Left kidney (tissue), 2 donors: Measurements from ENCODE around the gene SETD3. TPM values are rescaled to one million over a fixed set of nuclear protein-coding genes. Genes with fewer than 3 reads are reported as not detected.

ENCODE experiments used
- DNase-seq: peaks from one replicate; pipeline ENCODE4 v3.0.0-alpha.2; 2013
- polyA plus RNA-seq: library from polyadenylated mRNA; unstranded; fragments of 120-200 nt; gene quantifications from one replicate; pipeline ENCODE4 v1.2.1, GENCODE V29; 2013; ENCODE audit not compliant: insufficient read length

SETD3 gene
- polyA plus RNA-seq, 1 donor = 65.7 TPM

DNA sequence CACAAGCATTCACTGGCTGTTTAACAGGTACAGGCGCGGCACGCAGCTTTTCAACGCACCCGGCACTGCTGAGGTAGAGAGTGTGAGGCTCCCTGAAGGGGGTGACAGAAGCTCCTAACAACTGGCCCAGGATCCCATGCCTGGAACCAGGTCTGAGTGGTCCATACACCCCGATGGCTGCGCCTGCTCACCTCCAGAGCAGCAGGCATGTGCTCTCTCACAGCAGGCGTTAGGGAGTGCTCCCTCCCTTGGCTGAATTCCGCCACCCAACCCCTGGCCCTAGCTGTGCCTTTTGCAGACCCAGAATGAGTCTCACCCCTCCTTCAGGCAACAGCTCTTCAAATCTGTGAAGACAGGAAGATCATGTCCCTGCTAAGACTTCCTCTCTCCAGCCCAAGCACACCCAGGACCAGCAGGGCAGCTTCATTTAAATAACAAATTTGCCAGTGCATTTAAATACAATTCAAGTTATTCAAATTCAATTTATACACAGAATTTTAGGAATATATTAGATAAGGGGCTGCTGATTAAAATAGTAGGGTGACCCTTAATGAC is 86.0 kb downstream of the SETD3 start:
- DNase-seq = no peak

DNA sequence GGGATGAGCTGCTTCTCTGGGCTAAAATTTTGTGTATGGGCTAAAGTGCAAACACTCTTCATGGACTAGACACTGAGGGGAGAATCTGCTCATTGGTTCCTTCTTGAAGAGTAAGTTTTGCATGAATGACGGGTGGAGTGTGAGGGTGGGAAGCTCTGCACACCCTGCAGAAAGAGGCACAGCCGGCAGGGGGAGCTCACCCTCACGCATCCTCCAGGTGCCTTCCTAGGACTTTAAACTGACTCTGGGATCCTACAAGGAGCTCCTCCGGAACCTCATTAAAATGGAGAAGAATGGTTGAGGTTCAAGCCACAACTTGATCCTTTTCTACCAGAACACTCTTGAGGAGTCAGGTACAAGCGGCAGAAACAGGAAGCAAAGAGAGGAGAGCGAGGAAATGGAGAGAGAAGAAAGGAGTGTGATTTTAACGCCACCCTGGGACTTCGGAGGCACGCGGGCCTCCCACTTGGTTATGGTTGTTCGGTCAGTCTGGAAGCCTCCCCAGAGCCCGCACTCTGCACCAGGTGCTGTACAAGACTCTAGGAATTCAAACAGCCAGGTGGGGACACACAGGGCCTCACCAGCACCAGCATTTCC is 87.5 kb downstream of the SETD3 start:
- no peak for DNase-seq

GRCh38 chr14:99391671-99392070 is 89.0 kb downstream of the SETD3 start:
- no peak for DNase-seq

- no peak for DNase-seq
These were observed 91.4 kb downstream of the SETD3 start for GRCh38 chr14:99389174-99389826.

DNA sequence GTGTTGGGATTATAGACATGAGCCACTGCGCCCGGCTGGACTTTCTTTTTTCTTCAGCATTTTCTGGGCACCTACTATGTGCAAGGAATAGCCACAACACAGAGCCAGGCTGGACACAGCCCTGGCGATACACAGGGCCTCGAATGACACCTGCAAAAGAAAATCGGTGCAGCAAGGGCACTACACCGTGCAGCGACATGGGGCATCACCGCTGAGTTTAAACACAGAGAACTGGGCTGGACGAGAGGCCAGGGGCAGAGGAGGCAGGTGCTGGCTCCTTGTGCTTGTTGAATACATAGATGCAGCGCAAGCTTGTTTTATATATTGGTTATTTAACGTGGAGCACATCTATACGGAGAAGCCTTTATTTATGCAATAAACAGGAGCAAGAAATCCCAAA is 92.4 kb downstream of the SETD3 start:
- DNase-seq = no peak

- no peak for DNase-seq
These were observed 92.8 kb downstream of the SETD3 start for GRCh38 chr14:99387880-99388279.

GRCh38 chr14:99384450-99385417 is 95.9 kb downstream of the SETD3 start:
- no peak for DNase-seq

DNA sequence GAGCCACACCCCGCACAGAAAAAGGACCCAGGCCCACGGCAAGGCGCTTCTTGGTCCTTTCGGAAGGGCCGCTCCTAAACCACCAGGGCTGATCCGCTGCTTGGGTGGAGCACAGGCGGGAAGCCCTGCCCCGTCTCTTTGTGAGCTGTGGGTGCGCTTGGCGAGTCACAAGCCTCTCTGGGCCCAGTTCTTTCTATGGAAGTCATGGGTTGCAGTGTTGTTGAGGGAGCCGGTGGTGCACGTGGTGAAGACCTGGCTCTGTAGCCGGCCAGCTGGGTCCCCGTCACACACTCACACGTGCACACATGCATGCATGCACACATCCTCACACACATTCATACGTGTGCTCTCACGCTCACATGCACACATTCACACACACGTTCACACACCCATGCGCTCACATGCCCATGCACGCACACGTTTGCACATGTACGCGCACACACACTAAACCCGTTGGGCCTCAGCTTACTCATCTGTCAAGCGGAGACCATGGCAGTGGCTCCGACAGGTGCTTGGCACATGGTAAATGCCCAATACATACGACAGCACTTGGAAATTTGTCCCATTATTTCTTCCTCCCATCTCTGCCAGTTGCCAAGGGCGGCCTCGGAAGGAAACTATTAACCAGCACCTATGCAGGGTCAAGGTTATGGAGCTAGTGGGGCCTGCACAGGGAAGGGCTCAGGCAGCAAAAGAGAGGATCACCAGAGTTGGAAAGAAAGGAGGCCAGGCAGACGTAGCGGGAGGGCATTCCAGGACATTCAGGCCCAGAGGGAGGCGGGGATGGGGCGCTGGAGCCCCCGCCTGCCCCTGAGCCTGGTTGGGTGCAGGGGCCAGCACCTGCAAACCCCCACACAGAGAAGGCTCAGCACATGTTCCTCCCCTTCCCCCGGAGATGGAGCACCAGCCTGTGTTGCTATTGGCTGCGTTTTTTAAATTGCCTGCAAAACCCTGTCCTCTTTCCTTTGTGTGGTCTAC is 96.9 kb downstream of the SETD3 start:
- no peak for DNase-seq

DNA sequence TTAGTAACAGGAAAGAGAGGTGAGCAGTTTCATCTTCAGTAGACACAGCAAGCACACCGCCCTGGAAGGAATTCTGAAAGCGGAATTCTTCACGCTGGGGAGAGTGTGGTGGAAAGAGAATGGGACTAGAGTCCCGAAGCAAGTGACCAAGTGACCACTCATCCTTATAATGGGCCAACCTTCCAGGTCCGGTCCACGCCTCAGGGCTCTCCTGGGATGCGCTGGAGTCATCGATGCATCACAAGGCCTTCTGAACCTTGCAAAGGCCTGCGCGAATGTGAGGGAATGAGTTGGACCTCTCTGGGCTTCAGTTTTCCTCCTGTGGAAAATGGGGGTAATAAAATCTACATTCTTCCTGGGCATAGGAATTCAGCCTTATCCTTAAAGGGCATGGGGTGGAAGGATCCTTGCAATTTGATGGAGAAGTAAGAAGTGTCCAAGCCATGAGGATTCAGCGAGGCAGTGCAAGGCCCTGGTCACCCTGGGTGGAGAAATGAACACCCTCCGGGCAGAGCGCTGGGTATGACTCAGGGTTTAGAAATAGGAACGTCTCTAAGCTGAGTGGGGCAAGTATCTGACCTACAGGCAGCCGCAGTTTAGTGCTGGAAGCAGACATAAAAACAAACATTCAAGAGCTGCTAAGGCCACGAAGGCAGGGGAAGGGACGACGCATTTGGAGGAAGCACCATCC is 97.7 kb downstream of the SETD3 start:
- DNase-seq = no peak

DNA sequence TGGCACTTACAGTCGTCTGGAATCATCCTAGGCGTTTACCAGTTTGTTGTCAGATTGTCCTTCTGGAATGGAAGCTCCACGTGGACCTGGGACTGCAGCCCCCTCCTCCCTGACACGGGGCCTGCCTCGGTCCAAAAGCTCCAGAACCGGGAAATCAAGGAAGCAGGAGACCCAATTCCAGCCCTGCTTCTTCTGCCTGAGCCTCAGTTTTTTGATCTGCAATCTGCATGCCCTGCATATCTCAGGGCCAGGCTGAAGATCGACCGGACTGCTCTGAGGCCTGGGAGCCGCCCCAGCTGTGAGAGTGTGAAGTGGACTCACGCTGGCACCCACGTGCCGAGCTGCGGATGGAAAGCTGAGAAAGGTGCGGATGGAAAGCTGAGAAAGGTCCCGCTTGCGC is 98.6 kb downstream of the SETD3 start:
- DNase-seq = no peak

GRCh38 chr14:99381688-99382060 is 99.0 kb downstream of the SETD3 start:
- DNase-seq = no peak

DNA sequence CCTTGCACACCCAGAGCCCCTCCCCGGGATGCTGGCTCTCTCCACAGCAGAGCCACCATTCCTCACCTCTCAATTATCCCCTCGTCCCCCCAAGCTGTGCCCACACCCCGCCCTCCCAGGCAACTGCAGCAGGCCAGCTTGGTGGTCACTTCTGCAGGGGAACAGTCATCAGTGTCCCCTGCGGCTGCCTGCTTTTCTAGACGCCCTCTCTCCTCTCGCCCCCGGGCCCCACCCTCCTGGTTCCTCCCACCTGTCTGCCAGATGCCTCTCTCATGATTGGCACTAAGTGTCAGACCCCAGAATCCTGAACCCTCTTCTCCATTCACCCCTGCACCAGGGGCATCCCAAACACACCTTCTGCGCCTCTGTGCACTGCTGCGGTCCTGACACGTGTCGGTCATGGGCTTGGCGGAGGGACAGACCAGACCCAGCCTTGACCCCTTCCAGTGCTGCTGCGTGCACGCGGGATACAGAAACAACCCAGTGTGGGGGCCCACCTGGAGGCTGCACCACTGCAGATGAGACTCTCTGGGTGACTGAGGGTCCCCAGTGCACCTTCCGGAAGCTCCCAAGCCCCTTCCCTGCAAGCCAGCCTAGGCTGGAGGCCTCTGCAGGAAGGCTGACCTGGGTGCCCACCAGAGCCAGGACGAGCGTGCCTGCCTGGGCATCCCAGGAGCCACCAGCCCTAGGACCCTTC is 99.5 kb downstream of the SETD3 start:
- no peak for DNase-seq

DNA sequence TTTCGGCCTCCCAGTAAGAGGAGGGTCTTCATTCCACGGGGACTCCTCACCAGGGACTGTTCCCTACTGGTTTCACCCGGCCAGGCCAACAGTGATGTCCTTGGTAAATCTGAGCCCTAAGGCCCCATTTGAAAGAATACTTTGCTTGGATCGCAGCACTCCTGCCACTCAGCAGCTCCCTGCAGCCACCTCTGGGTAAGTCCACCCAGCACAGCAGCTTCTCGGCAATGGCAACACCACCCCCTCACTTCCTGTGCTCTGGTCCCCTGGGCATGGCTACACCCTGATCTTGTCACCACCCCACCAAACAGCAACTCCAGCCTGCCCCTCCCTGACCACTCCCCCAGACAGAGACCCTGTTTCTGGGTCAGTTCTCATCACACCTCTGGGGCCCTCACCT is 100.3 kb downstream of the SETD3 start:
- DNase-seq = no peak

- DNase-seq = no peak
These were observed 101.9 kb downstream of the SETD3 start for GRCh38 chr14:99378782-99379214.

DNA sequence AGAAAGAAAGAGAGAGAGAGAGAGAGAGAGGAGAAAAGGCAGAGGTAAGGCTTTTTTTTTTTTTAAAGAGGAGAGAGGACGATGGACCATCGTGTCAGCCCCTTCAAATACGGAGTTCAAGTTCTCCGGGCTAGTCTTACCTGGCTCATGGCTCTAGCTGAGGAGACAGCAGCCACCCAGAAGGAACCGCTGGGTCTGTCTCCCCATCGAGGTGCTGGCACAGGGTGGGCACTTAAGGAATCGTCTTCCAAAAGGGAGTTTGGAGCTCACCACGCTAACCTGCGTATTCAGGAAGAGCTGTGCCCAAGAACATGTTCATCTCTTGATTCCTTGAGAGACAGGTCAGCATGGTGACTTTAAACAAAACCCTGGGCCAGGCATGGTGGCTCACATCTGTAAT is 102.7 kb downstream of the SETD3 start:
- no peak for DNase-seq

- DNase-seq = no peak
These were observed 105.7 kb downstream of the SETD3 start for GRCh38 chr14:99374964-99375363.

DNA sequence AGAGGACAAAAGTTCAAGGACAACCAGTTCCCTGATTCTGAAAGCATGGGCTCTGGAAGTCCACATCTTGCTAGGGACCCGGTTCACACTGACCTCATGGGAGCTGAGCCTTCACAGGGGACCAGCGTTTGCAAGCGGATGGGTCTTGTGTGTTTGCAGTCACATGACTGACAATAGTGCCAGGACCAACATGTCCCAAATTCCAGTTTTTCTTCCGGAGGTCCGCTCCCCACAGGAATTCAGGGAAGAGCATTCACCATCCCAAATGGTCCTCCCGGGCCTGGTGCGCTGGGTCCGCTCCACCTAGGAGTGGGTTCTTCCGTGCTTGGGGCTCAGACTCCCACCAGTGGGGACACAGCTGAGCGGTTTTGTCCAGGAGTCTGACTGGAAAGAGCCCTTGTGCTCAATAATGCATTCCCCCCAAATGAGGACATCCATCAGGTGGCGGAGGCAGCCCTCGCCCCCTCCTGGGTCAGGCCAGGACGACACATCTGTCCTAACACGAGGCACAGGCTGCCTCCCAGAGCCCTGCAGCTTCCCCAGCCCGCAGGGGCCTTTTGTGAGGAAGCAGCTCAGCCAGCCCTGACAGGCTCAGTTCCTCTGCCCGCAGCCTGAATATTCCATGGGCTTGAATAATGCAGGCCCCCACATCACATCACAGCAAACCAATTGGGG is 116.9 kb downstream of the SETD3 start:
- no peak for DNase-seq

DNA sequence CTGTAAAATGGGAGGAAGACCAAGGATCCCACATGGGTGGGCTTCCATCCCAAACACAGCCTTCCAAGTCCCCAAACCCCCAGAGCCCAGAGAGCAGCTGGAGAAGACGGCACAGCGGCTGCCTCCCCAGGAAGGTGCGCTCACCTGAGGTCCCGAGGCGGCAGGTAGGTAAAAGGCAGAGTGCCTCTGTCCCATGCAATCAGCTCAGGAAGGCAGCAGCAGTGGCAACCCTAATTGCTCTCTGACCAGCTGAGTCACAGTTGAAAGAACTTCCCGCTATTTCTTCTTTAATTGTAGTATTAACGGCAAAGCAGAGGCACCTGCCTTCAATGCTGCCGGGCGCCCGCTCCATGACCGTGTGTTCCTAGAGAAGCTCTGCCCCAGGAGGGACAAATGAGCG is 117.6 kb downstream of the SETD3 start:
- no peak for DNase-seq

- DNase-seq = peak; percentile 84
These were observed 119.0 kb downstream of the SETD3 start for GRCh38 chr14:99361596-99362215.
